Renal cortex interstitium (tissue), 11 donors: ENCODE data around the gene HSD17B1. TPM values are rescaled to one million over a fixed set of nuclear protein-coding genes. Genes with fewer than 3 reads are reported as not detected.
"Not testable (repeated sequence)": the region's sequence is repeated elsewhere in the genome, so short reads cannot be mapped to it uniquely, and the experiment has no call there.

Experiments
- DNase-seq, 11 donors: peaks; one replicate each; pipeline ENCODE4 v3.0.0-alpha.2; 2013; ENCODE audit warnings: low read depth in 9 of 11, low spot score in 4 of 11; ENCODE audit errors: extremely low read depth in 1 of 11
- polyA plus RNA-seq, 3 donors: library from polyadenylated mRNA; unstranded; fragments of 120-200 nt; gene quantifications; one replicate each; pipeline ENCODE4 v1.2.1, GENCODE V29; 2013; ENCODE audit not compliant: insufficient read length in 3 of 3

The HSD17B1 gene
- polyA plus RNA-seq, 3 donors = 3.4 to 5.9 (median 5.0) TPM

DNA sequence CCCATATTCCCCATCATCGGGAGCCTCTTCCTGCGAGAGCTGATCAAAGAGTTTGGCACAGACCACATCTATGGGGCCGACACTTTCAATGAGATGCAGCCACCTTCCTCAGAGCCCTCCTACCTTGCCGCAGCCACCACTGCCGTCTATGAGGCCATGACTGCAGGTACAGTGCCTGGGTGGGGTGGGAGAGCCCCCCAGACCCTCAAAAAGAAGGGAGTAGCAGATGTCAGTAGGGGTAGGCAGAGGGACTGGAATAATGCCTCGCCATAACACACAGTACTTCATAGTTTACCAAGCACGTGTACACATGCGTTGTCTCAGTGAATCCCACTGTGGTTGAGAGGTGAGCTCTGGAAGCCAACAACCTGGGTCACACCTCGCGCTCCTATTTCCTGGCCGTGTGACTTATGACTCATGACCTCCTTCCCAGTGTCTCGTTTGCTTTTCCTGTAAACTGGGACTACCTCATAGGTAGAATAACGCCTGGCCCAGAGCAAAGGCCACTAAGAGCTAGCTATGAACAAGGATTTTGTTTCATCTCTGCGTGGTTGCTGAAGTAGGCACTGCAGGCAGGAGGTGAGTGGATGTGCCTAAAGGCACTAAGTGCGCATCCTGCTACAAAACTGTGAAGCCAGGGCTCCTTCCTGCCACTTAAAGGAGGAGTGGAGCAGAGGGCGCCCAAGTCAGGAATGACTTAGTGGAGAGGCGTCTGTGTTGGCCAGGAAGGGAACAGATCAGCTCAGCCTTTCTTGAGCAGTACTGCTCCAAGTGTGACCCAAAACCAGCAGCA lies 11.5 kb upstream of the HSD17B1 start:
- no peak for DNase-seq

DNA sequence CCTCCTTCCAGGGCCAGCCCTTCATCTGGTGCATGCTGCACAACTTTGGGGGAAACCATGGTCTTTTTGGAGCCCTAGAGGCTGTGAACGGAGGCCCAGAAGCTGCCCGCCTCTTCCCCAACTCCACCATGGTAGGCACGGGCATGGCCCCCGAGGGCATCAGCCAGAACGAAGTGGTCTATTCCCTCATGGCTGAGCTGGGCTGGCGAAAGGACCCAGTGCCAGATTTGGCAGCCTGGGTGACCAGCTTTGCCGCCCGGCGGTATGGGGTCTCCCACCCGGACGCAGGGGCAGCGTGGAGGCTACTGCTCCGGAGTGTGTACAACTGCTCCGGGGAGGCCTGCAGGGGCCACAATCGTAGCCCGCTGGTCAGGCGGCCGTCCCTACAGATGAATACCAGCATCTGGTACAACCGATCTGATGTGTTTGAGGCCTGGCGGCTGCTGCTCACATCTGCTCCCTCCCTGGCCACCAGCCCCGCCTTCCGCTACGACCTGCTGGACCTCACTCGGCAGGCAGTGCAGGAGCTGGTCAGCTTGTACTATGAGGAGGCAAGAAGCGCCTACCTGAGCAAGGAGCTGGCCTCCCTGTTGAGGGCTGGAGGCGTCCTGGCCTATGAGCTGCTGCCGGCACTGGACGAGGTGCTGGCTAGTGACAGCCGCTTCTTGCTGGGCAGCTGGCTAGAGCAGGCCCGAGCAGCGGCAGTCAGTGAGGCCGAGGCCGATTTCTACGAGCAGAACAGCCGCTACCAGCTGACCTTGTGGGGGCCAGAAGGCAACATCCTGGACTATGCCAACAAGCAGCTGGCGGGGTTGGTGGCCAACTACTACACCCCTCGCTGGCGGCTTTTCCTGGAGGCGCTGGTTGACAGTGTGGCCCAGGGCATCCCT lies 9.3 kb upstream of the HSD17B1 start:
- no peak for DNase-seq

- no peak for DNase-seq
These were observed 7.8 kb upstream of the HSD17B1 start for GRCh38 chr17:42544874-42545283.

DNA sequence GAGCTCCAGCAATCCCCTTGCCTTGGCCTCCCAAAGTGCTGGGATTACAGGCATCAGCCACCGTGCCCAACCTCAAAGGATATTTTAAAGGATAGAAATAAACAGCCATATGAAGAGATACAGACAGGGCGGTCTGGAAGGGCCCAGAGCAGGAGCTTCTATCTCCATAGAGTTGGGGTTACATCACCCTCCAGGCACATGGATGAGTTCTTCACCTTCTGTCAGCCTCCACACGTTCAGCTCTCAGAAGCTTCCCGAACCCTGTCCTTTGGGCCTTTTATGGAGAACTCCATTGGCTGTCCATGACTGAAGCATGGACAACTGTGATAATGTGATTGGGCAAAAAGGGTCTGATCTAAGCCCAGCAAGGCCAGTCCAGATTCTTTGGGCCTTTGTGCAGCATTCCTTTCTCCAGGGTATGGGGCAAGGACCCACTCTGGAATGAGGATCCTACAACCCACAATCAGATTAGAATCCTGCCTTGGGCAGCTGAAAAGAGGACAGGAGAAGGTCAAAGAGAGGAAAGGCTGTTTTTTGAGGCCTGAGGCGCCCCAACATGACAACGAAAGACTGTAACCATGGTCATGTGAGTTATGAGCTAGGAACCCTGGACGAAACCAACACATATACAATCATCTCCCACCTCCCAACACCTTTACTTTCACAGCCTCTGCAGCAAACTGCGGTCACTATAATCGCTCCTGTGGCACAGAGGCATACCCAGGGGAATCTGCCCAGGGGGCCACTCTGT lies 6.8 kb upstream of the HSD17B1 start:
- DNase-seq = not testable (repeated sequence)

DNA sequence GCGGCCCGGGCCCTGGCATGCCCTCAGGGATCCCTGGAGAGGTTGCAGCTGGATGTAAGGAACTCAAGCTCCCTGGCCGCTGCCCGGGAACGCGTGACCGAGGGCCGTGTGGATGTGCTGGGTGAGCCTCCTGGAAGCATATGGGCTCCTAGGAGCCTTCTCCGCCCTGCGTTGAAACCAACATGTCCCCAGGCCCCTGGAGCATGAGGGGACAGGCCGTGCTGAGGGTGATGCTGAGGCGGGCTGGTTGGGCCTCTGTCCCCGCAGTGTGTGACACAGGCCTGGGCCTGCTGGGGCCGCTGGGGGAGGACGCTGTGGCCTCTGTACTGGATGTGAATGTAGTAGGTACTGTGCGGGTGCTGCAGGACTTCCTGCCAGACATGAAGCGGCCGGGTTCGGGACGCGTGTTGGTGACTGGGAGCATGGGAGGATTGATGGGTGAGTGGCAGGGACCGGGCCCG lies 5.7 kb upstream of the HSD17B1 start:
- DNase-seq = no peak

DNA sequence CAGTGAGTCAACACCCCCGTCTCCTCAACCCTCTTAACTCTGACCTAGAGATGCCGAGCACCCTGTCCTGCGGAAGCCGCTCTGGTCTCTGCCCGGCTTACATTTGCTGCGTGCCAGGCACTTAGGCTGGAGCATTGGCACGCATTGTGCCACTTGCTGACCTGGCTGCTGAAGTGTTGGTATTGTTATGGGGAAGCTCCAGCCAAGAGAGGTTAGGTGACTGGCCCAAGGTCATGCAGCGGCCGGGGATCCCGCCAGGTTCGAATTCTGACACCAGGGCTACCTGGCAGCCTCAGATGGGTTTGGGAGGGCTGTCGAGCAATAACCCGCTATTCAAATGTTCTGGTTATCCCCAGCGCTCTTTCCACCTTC lies 5.0 kb upstream of the HSD17B1 start:
- DNase-seq = no peak

GRCh38 chr17:42548070-42548837 lies 4.5 kb upstream of the HSD17B1 start:
- peak in 1 of 11 donors; percentile 69 for DNase-seq

- DNase-seq = no peak
These were observed 3.5 kb upstream of the HSD17B1 start for GRCh38 chr17:42548993-42549755.

DNA sequence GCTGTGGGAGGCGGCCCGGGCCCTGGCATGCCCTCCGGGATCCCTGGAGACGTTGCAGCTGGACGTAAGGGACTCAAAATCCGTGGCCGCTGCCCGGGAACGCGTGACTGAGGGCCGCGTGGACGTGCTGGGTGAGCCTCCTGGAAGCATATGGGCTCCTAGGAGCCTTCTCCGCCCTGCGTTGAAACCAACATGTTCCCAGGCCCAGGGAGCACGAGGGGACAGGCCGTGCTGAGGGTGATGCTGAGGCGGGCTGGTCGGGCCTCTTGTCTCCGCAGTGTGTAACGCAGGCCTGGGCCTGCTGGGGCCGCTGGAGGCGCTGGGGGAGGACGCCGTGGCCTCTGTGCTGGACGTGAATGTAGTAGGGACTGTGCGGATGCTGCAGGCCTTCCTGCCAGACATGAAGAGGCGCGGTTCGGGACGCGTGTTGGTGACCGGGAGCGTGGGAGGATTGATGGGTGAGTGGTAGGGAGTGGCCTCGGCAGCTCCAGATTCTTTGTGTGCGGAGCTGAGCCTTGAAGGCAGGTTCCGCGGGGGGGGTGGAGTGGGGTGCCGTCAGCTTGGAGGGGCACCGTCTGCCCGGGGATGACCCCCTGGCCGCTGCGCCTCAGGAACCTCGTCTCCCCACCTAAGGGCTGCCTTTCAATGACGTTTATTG lies 567 bp downstream of the HSD17B1 start:
- no peak for DNase-seq

DNA sequence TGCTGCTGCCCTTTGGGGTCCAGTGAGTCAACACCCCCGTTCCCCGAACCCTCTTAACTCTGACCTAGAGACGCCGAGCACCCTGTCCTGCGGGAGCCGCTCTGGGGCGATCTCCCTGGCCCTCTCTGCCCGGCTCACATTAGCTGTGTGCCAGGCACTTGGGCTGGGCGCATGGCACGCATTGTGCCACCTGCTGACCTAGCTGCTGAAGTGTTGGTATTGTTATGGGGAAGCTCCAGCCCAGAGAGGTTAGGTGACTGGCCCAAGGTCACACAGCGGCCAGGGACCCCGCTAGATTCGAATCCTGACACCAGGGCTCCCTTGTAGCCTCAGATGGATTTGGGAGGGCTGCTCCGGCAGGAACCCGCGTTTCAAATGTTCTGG lies 1.1 kb downstream of the HSD17B1 start:
- no peak for DNase-seq

DNA sequence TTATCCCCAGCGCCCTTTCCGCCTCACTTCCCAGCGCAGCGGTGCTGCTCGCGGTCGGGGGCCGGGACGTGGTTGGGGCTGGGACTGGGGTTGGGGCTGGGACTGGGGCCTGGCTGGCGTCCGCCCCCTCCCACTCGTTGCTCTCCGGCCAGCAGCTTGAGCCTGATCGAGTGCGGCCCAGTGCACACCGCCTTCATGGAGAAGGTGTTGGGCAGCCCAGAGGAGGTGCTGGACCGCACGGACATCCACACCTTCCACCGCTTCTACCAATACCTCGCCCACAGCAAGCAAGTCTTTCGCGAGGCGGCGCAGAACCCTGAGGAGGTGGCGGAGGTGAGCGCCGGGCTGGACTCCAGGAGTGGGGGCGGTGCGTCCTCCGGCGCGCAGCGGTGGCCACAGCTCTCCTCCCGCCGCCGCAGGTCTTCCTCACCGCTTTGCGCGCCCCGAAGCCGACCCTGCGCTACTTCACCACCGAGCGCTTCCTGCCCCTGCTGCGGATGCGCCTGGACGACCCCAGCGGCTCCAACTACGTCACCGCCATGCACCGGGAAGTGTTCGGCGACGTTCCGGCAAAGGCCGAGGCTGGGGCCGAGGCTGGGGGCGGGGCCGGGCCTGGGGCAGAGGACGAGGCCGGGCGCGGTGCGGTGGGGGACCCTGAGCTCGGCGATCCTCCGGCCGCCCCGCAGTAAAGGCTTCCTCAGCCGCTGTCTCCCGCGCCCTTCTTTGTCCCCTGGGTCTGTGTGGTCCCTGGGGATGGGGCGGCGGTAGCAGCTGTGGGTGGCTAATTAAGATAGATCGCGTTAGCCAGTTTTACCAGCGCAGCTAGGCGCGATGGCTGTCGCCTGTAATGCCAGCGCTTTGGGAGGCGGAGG lies 1.8 kb downstream of the HSD17B1 start:
- DNase-seq = peak in 9 of 11 donors; percentile 79 to 89 (median 87)

- no peak for DNase-seq
These were observed 2.4 kb downstream of the HSD17B1 start for GRCh38 chr17:42555122-42555622.

DNA sequence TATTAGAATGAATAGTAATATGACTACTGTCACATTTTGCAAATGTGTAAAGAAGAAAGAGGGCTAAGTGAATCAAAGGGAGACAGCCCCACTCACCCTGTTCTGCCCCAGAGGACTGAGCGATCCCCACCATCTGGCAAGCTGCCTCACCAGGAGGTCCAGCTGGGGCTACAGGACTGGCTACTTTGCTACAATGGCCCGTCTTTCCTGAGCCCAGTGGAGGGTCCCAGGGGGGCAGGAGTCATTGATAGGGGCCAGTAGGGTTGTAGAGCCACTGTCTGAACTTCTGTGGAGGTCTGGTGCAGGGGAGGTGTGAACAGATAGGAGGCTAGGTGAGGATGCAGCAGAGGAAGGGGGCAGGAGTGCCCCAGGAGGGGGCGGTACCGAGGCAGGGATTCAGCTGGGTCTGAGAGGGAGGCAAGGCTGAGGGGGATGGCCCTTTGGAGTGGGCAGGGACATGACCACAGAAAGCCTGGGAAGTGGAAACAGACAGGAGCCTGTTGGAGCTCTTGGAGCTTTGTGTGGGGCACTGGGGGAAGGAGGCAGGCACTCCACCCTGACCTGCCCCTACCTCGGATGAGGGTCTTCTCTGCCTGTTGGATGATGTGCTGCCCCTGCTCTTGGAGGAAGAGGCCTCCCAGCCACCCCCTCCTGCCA lies 3.4 kb downstream of the HSD17B1 start:
- not testable (repeated sequence) for DNase-seq

DNA sequence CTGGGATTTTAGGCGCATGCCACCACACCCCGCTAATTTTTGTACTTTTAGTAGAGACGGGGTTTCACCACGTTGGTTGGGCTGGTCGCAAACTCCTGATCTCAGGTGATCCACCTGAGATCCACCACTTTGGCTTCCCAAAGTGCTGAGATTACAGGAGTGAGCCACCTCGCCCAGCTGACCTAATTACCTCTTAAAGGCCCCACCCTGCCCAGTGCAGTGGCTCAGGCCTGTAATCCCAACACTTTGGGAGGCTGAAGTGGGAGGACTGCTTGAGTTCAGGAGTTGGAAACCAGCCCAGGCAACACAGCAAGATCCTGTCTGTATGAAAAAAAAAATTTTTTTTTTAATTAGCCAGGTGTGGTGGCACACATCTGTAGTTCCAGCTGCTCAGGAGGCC lies 6.4 kb downstream of the HSD17B1 start:
- no peak for DNase-seq

DNA sequence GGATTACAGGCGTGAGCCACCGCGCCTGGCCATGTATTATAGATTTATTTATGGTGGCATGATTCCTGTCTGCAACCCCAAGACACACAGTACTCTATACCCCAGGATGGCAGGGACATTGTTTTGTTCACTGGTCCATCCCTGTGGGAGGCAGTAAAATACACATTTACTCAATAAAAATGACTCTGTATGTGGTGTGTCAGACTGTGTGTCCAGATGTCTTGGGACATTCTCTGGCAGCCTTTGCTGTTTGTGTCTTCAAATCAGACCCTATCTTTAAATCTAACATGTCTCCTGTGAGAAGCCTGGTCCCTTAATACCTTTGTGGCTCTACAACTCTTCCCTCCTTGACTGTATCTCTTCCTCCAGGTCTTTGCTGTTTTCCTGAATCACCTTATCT lies 7.5 kb downstream of the HSD17B1 start:
- DNase-seq = no peak

DNA sequence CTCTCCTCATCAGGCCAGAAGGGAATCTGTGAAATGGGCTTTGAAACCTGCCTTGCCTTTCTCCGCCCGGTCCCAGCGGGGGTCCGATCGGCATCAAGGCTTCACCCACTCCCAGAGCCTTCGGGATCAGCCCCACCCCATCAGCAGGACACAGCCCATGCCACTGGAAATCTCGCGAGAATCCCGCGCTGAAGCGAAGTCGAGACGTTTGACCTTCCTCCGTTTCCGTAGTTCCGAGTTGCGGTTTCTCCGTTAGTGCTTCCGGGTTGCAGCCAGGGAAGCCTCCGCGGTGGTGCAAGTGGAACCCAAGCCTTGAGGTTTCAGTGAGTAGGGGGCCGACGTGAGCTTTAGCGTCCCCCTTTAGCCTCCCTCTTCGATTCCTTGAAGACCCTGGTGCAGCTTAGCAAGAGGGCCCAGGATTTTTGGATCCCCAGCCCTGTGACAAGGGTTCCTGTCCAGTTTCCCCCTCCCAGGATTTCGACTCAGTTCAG lies 9.2 kb downstream of the HSD17B1 start, which contains the start of gene COASY:
Gene COASY, plus strand, starts transcription at position 252 of the 491 bp plus-strand sequence. CDS start 475 bp downstream, outside the sequence.
- DNase-seq = peak; percentile 95 to 99 (median 96)
